HTERT RPE-1 (cell line): Measurements from ENCODE around the gene PRKN.
"Not testable (repeated sequence)": the region's sequence is repeated elsewhere in the genome, so short reads cannot be mapped to it uniquely, and the experiment has no call there.

Experiments
- in situ Hi-C: fragments of 300-500 bp; cut with MboI; formaldehyde crosslinking; loops from 4 replicates; pipeline ENCODE4 v1.14.3; 2020; ENCODE audit warnings: low sequenced_read_pairs

PRKN gene

DNA sequence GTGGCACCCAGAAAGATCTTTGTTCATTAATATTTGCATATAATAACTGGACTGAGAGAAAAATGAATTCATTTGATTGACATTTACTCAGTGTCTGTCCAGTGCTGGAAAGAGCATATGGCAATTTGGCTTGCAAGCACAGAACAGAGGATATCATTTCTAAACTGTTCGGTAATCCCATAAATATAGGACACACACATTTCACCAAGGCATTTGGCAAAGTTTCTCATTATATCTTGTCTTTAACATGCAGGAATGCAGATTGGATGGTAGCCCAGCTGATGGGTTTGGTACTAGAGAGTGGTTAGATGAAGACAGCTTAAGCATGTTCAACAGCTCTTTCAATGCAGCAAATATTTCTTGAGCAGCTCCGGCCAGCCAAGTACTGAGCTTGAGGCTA lies 259.2 kb downstream of the PRKN start:
- in situ Hi-C loops = no loop called here

DNA sequence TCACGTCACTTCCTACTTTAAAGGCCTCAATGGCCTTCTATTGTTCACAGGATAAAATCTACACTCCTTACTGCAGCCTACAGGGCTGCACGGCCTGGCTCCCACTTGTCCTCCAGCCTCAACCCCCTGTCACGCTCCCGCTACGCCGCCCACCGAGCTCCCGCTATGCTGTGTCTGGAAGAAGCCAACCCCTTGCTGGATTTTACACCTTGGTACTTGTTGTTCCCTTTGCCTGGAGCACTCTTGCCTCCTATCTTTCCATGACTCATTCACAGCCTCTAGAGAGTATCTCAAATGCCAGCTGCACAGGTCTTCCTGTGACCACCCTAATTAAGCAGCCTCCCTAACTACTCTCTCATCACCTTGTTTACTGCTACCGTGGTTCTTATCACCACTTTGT lies 259.9 kb downstream of the PRKN start:
- in situ Hi-C loops = no loop called here

DNA sequence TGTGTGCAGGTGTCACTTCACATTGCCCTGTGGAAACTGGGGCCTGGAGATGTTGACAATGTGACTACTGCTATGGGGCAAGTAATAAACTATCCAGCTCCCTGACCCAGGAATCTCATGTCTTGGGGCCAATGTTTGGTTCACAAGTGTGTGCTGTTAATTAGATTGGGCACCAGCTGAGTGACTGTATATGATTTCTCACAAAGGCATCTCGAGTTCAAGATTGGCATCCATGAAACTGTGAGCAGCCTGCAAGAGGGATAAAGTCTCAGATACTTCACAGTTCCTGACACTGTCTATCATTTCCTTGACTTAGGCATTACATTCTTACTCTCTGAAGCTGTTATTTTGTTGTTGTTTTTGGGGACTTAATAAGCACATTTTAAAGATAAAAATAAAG lies 264.0 kb downstream of the PRKN start:
- in situ Hi-C loops = no loop called here

DNA sequence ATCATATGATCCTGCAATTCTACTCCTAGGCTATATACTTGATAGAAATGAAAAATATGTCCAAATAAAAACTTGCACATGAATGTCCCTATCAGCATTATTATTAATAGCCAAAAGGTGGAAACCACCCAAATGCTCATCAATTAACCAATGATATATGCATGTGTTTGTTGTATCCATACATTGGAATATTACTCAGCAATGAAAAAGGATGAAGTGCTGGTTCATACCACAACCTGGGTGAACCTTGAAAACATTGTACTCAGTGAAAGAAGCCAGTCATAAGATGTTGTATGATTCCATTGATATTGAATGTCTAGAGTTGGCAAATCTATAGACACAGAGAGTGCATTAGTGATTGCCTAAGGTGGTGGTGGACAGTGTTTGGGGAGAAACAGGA lies 267.6 kb downstream of the PRKN start:
- in situ Hi-C loops = no loop called here

DNA sequence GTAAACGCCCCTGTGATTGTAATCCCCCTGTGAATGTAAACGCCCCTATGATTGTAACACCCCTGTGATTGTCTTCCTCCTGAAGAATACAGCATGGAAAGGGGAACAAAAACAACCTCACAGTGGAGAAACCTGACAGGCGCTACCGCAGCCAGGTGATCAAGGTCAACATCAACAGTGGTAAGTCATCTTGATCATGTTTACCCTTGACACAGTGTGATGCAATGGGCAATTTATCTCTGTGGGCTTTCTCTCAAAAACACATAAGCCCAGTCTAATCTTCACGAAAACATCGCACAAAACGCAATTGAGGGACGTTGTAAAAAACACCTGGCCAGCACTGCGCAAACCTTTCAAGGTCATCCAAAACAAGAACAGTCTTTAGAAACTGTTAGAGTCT lies 277.2 kb downstream of the PRKN start:
- in situ Hi-C loops = no loop called here

DNA sequence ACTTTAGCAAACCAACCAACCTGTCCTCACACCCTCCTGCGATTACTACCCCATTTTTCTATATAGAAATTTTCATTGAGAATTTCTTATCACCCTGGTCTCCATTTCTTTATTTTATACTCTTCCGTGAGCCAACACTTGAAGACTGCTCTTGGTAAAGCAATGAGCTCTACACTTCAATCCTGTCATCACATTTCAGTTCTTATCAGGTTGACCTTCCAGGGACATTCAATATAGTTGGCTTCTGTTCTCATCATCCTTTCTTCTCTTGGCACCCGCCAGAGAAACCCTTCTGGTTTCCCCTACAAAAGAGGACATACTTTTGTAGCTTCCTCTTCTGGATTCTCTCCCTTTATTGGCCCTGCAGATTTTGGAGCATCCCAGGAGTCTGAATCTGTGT lies 279.3 kb downstream of the PRKN start:
- in situ Hi-C loops = no loop called here

DNA sequence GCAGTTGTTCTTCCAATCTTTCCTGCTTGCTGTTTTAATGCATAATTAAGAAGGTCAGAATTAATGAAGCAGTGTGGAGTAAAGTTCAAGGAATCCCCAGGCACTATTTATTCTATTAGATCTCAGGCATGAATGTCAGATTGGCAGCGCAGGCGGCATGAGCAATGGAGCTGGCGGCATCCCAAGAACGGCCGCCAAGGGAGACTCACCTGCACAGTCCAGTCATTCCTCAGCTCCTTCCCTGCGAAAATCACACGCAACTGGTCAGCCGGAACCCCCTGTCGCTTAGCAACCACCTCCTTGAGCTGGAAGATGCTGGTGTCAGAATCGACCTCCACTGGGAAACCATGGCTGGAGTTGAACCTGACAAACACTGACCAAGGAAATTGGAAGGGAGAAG lies 284.5 kb downstream of the PRKN start:
- in situ Hi-C loops = no loop called here

DNA sequence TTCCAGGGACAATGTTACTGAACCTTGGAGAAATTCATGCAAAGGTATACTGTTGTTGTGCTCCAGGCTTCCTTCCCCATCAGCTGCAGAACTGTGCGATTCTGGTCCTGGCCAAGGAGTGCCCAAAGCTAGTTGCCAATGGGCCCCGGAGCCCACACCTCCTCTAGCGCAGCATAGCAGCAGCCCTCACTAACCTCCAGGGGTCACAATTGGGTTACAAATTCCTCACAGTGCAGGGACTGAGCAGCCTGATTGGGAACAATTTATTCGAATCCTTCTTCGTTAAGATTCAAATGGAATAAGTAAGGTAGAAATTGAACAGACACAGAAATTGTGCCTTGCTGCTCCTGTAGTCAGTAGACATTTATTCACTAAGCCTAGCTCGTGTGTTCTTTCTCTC lies 284.9 kb downstream of the PRKN start:
- in situ Hi-C loops = no loop called here

DNA sequence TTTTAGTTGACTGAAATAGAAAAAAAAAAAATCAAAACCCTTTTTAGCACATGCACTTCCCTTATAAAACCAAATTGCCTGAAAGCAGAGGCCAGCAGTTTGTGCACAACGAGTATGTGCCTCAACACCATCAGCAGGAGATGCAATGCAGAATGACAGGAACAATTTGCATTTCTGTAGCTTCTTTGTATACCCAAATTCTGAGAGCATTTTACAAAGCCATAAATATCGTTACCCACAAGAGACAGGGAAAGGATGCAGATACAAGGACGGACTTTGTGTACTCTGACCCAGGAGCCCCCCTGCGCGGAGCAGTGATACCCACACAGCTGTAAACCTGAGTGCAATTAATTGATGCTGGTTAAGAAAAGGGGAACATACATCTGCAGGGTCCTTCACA lies 285.6 kb downstream of the PRKN start:
- in situ Hi-C loops = no loop called here

DNA sequence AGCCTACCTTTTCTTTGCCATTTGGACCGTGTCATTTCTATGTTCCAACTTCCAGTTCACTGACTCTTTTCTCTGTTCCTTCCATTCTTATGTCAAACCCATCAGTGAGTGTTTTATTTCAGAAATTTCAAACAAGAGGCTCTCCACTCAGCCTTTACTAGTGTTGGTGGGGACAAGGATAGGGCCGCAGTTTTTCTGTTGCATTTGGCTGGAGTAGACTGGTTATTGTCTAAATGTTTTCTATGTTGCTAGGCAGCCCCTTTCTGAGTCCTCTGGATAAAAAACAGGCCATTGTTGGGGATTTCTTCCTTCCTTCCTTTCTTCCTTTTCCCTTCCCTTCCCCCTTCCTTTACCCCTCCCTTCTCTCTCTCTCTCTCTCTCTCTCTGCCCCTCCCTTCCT lies 288.6 kb downstream of the PRKN start:
- in situ Hi-C loops = no loop called here

DNA sequence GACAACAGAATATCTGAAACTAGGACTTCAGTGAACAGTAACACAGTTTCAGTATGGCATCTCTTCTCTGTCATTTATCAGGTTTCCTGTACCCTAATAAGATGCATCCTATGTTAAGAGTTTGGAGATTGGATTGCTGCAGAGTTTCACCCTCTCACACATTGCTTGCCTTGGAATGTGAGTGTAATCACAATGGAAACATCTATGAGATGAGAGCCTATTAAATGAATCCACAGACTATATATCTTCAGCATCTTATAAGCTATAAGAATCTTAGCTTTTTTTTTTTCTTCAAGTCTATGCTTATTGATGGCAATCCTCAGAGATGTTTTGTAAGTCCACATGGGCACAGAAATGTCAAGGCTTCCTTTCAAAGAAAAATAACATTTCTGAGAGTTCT lies 292.5 kb downstream of the PRKN start:
- in situ Hi-C loops = no loop called here

DNA sequence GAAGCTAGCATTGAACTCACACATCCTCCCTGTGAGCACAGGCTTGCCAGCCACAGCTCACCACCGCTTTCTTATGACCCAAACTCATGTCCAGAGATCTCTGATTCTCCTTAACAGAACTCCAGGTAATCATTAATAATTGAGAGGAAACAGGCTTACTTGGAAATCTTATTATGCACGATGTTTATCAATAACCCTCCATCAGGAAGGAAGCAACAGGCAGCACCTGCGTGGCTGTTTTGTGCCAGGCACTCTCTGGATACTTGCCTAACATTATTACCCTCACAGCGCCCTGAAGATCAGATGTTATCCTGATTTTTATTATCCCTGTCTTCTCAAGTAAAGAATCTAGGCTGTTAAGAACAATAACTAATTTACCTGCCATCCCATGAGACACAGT lies 306.6 kb downstream of the PRKN start:
- in situ Hi-C loops = no loop called here

DNA sequence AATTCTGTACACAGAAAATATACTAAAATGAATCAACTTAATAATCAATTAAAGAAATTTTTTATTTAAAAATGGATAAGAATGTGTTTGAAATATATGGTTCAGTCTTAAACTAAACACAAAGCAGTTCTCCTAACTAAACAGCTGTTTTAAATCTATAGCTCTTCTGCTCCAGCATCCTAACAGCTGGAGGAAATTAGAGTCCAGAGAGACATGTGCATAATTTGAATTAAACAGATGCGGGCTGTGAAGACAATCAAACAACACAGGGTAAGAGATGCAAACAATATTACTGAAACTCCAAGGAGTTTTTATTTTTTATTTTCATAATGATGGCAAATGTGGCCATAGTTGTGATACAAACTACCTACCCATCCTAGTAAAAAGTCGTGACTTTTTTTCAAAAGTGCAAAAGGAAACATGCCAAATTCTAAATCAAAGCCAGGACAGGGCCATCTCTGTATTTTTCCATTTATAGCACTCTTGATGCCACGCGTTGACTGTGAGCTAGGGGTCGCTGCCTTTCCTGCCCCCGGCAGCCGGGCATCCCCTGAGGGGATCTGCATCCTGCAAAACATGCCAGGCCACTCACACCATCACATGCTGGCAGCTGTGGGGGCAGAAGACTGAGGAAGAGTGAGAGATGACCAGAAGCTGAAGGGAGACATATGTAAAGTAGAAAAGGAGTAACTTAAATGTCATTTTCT lies 310.6 kb downstream of the PRKN start:
- in situ Hi-C loops = no loop called here

DNA sequence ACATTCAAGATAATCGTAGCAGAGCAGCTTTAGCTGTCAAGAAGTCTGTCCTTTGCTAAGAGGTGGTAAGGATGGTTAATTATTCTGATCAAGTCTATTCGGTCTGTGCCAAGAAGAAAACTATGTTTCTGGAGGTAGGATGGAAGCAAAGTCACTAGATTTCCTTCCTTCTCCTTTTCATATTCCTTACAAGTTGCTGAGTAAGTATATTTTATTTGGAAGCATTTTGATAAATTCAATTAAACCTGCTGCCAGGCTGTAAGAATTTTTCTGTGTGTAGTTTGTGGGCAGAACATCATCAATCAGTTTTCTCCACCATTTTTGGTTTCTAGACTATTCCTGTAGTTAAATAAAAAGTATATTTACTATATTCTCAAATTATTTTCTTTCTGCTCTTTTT lies 311.3 kb downstream of the PRKN start:
- in situ Hi-C loops = no loop called here

DNA sequence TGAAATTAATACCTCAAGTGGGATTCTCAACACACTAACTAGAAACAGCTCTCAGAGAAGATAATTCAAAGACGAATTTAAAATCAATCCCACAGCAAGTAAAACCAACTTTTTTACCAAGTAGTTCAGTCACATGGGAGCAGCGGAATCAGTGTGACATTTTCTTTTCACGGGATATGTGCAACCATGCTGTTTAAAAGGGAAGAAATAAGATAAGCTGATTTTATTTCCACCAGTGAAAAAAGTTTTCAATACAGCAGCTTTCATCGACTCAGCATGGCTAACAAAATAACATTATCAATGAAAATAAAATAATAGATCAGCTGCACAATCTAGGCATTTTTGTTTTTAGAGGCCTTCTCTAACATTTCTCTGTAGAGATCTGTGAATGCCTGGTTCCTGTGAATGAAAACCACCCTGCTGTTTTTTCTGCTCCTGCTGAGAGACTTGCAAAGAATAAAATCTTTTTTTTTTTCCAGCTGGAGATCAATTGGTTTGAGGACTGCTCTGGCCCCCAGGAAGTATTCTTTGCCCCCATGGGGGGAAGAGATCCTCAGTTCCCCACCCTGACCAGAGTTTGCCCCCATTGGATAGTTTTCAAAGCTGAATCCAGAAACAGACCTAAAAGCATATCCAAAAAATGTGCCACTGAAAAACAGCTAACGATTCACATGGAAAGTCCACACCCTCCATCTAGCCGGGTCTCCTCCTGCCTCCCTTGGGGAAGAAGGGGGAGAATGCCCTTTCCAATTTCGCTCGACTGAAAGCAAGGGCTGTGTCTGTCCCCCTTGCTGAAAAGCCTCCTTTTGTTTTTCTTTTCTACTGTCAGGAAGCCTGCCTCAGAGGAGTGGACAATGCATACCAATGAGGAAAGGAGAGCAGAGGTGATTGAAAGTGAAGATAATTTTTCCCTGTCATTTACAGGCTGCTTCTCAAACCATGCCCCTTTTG lies 317.6 kb downstream of the PRKN start:
- in situ Hi-C loops = no loop called here

DNA sequence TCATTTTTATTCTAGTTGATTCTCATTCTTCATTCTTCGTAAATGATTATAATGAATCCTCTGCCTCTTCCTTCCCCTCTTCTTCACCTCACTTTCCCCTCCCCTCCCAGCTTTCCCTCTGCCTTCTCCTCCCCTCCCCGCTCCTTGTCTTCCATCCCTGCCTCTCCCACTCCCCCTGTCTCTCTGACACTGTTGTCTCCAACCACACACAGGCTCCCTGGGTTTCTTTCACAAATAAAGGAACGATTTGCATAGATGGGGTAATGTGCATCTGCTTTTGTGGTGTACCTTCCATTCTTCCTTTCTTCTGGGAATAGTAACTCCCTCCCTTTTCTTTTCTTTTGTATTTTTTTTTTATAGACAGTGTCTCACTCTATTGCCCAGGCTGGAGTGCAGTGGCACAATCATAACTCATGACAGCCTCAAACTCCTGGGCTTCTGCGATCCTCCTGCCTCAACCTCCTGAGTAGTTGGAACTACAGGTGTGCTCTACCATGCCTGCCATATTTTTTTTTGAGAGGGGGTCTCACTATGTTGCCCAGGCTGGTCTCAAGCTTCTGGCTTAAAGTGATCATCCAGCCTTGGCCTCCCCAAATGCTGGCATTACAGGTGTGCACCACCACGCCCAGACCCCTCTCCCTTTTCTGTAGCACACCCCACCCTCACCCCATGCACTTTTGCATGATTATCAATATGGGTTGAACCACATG lies 318.6 kb downstream of the PRKN start:
- in situ Hi-C loops = no loop called here

DNA sequence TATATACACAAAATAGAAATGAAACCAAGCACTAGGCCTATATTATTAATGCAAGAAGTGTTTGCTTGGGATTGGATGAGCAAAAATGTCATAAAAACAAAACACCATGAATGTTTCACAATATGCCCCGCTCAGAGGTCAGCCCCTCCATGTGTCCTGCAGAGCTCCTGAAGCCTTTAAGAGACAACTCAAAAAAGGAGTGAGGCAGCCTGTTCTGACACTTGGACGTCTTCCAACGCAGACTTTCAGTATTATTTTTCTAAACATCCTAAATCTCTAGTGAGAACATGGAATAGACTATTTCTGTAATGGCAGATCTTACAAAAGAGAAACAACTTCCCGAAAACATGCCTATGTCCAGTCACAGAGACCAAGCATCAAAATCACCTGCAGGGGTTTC lies 322.6 kb downstream of the PRKN start:
- in situ Hi-C loops = no loop called here

DNA sequence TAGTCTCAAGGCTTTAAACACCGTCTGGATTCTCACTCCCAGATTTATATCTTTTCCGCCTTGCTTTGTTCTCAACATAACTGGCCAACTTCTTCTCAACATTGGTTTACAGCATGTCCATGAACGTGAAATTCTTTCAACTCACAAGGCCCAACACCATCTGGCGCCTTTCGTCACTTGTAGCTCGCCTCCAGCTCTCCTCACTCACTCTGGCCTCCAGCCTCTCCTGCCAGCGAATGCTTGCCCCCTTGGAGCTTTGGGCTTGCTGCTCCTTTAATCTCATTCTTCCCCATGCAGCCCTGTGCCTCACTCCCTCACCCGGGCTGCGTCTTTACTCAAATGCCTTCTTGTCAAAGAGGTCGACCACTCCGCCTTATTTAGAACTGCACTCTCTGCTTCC lies 324.5 kb downstream of the PRKN start:
- in situ Hi-C loops = no loop called here

DNA sequence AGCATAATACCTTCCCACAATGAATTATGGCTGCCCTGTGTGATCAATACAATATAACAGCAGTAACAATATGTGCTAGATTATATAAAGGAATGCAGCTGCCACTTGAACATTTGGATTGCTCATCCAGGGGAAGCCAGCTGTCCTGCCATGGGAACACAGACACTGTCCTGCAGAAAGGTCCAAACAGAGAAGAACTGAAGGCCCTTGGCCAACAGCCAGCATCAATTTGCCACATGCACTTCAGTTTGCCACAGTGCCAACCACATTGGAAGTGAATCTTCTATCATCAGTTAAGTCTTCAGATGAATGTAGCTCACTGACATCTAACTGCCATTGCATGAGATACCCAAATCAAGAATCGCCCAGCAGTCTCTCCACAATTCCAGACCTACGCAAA lies 332.4 kb downstream of the PRKN start:
- in situ Hi-C loops = no loop called here

DNA sequence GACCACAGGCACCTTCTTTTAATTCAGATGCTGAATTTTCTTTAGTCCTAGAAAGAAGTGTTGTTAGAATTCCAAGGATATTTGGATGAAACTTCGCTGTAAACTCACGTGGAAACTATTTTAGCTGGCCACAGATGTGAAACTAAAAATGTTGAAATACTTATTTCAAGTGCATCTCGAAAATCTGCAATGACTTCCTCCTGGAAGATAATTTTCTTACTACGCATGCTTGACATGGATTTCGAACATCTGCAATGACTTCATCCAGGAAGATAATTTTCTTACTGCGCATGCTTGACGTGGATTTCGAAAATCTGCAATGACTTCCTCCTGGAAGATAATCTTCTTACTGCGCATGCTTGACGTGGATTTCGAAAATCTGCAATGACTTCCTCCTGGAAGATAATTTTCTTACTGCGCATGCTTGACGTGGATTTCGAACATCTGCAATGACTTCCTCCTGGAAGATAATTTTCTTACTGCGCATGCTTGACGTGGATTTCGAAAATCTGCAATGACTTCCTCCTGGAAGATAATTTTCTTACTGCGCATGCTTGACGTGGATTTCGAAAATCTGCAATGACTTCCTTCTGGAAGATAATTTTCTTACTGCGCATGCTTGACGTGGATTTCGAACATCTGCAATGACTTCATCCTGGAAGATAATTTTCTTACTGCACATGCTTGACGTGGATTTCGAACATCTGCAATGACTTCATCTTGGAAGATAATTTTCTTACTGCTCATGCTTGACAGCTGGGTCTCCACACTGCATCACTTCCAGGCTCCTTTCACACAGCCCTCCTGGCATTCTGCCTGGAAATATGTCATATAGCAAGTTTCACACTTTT lies 336.4 kb downstream of the PRKN start:
- in situ Hi-C loops = not testable (repeated sequence)
